ENCODE measurements around the gene SERTAD1.
A peak's percentile ranks its signal among the peaks of the same experiment; 100 is the strongest.
"Not testable (repeated sequence)": the region's sequence is repeated elsewhere in the genome, so short reads cannot be mapped to it uniquely, and the experiment has no call there.

Gene SERTAD1

GRCh38 chr19:40421993-40422747, 3.6 kb downstream of the SERTAD1 start:
- DNase-seq (ENCODE audit: low spot score), result no peak

- DNase-seq (ENCODE audit: low spot score), result peak; percentile 92
These were observed 4.7 kb downstream of the SERTAD1 start for GRCh38 chr19:40420766-40421765.

GRCh38 chr19:40420451-40420765, 5.4 kb downstream of the SERTAD1 start:
- DNase-seq (ENCODE audit: low spot score), result no peak

GRCh38 chr19:40419780-40420179, 6.0 kb downstream of the SERTAD1 start:
- DNase-seq (ENCODE audit: low spot score), result no peak

GRCh38 chr19:40419066-40419612, 6.7 kb downstream of the SERTAD1 start:
- DNase-seq (ENCODE audit: low spot score), result no peak

- no peak for DNase-seq (ENCODE audit: low spot score)
These were observed 7.8 kb downstream of the SERTAD1 start for GRCh38 chr19:40418040-40418439.

- DNase-seq (ENCODE audit: low spot score), result no peak
These were observed 8.2 kb downstream of the SERTAD1 start for GRCh38 chr19:40417643-40417981.

- DNase-seq (ENCODE audit: low spot score), result no peak
These were observed 8.7 kb downstream of the SERTAD1 start for GRCh38 chr19:40416918-40417642.

- no peak for DNase-seq (ENCODE audit: low spot score)
These were observed 10.0 kb downstream of the SERTAD1 start for GRCh38 chr19:40415768-40416167.

GRCh38 chr19:40414542-40415535, 11.0 kb downstream of the SERTAD1 start:
- DNase-seq (ENCODE audit: low spot score), result peak; percentile 3

GRCh38 chr19:40413291-40413845, 12.4 kb downstream of the SERTAD1 start, which contains the start of gene PRX:
Gene PRX, minus strand, starts transcription at chr19:40413378. Its CDS starts 5,446 bp downstream, at chr19:40407932.
- DNase-seq (ENCODE audit: low spot score), result peak; percentile 3

- DNase-seq (ENCODE audit: low spot score), result no peak
These were observed 12.9 kb downstream of the SERTAD1 start for GRCh38 chr19:40412866-40413265.

GRCh38 chr19:40411958-40412499, 13.8 kb downstream of the SERTAD1 start:
- peak; percentile 8 for DNase-seq (ENCODE audit: low spot score)

GRCh38 chr19:40411125-40411842, 14.5 kb downstream of the SERTAD1 start:
- DNase-seq (ENCODE audit: low spot score), result peak; percentile 10

- DNase-seq (ENCODE audit: low spot score), result no peak
These were observed 15.8 kb downstream of the SERTAD1 start for GRCh38 chr19:40410030-40410389.

GRCh38 chr19:40408598-40408925, 17.2 kb downstream of the SERTAD1 start:
- DNase-seq (ENCODE audit: low spot score), result not testable (repeated sequence)

- no peak for DNase-seq (ENCODE audit: low spot score)
These were observed 17.8 kb downstream of the SERTAD1 start for GRCh38 chr19:40407714-40408597.

GRCh38 chr19:40403262-40403984, 22.4 kb downstream of the SERTAD1 start:
- DNase-seq (ENCODE audit: low spot score), result peak; percentile 98
